ENCODE data around the gene ALG1L2.
"Not testable (repeated sequence)": the region's sequence is repeated elsewhere in the genome, so short reads cannot be mapped to it uniquely, and the experiment has no call there.

ALG1L2 gene

DNA sequence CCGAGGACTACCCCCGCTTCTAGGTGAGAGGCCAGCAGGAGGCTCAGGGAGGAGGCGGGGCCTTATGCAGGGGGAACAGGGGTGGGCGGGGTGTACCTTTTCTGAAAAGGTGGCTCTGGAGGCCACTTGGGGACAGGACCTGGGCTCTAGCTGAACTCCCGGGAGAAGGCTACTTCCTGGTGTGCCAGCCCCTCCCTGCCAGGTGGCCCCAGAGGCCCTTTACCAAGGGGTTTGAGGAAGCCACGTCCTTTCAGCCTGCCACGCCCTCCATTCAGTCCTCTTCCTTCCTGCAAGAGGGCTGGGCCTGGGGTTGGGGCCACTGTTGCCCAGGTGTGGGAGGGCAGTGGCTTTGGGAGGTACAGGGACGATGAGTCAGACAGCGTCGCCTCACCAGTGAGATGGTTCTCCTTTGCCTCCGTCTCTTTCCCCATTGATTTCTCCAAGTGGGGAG, 12.9 kb downstream of the ALG1L2 start:
- DNase-seq, result peak; percentile 13

DNA sequence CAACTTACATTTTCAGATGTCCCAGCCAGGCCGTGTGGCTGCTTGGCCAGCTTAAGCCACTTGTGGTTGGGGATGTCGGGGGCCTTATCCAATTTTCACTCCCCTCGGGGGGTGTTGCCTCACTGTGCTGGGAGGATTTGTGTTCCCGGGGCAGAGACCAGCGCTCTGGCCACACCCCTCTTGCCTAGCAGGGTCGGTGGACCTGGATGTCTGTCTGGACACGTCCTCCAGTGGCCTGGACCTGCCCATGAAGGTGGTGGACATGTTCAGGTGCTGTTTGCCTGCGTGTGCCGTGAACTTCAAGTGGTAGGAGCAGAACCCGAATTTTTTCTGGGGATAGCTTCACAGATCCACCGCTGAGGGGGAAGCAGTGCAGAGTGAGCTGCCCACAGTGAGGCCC, 14.2 kb downstream of the ALG1L2 start:
- not testable (repeated sequence) for DNase-seq

DNA sequence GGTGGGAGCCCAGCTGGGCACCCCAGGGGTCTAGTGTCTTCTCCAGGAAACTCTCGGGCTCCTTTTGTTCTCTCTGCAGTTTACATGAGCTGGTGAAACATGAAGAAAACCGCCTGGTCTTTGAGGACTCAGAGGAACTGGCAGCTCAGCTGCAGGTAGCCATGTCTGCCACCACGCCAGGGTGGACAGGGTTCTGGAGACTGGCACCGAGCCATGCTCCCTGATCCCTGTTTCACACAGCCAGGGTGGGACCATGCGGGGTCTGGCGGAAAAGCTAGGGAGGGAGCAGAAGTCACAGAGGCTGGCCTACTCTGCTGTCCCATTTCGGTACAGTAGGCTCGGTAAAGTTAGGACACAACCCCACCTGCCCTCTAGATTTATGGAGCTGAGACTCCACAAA, 15.5 kb downstream of the ALG1L2 start:
- not testable (repeated sequence) for DNase-seq

DNA sequence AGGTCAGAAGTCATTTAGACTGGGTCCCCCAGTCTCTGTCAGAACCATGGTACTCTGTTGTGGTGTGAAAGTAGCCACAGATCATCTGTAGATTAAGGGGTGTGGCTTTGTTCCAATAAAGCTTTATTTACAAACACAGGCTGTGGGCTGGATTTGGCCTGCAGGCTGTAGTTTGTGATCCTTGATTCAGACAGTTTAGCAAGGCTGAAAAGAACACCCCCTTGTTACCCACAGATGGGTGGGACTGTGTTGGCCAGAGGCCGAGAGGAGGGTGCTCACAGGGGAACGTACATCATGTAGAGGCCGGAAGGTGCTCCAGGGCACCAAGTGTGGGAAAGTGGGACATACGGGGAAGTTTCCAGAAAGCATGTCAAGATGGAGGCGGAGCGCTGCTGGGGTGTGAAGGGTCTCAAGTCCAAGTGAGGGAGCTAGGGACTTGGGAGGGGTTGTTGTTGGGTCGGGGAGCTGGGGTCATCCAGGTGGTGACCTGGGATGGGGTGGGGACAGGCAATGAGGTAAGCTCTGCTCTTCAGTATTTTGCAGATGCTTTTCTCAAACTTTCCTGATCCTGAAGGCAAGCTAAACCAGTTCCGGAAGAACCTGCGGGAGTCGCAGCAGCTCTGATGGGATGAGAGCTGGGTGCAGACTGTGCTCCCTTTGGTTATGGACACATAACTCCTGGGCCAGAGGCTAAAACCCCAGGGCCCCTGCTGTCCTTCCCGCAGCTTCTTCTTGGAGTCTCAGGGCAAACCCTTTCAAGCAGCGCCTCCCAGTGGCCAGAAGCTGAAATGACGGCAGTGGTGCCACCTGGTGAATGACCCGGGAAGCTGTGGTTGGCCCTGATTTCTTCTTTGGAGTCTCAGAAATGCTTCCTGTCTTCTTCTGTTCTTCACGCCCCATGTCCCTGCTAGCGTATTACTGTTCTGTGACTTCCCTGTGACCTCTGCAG, 16.3 kb downstream of the ALG1L2 start:
- DNase-seq, result not testable (repeated sequence)

DNA sequence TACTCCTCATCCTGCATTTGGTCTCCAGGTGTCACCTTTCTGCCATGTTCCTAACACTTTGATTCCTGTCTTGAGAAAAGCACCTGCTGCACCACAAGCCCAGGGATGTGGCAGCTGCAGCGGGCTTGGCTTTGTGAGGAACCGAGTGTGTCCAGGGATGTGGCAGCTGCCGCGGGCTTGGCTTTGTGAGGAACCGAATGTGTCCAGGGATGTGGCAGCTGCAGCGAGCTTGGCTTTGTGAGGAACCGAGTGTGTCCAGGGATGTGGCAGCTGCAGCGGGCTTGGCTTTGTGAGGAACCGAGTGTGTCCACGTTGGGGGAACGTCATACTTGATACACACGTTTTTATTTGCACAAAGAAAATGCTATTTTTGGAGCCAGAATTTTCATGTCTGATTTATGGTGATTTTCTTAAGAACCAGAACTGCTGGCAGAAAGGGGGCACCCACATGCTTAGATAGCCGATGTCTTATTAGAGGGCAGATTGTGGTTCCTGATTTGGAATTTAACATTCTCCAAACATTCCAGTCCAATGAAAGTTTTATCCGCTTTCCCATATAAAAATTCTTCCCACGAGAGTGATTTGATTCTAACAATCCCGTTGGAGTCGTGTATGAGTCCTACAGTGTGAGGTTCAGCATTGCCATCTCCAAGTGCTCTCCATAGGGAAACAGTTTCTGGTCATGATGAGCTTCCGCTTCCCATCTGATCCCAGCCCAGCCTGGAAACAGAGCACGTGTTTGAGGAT, 17.2 kb downstream of the ALG1L2 start:
- DNase-seq, result not testable (repeated sequence)

DNA sequence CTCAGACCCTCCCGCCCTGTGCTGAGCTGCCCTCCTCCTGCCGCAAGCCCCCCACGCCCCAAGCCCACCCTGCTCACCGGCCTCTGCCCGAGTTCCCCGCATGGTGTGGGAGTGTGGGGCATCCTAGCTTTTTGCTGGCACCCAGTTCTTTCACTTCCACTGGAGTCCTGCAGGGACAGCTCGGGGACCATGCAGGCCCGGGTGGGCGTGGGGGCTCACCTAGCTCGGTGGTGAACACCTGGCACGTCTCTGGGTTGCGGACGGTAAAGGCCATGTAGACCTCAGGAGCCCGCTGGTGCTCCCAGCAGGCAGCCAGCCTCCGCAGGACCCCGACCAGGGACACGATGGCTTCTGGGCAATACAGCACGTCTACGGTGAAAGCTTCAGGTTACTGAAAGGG, 20.9 kb downstream of the ALG1L2 start:
- DNase-seq, result not testable (repeated sequence)

DNA sequence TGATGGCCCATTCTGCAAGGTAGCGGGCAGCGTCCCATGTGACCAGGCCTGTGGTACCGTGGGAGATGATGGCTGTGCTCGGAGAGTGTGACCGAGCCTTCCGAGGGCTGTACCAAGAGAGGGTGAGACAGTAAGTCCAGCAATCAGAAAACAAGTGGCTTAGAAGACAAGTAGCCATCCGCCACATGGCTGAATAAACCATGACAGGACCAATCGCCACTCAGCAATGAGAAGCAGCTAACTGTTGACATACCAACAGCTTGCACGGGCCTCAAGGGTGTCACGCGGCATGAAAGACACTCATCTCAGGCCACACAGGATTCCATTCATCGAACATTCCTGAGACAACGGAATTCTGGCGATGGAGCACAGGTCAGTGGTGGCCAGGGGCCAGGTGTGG, 22.6 kb downstream of the ALG1L2 start:
- not testable (repeated sequence) for DNase-seq

DNA sequence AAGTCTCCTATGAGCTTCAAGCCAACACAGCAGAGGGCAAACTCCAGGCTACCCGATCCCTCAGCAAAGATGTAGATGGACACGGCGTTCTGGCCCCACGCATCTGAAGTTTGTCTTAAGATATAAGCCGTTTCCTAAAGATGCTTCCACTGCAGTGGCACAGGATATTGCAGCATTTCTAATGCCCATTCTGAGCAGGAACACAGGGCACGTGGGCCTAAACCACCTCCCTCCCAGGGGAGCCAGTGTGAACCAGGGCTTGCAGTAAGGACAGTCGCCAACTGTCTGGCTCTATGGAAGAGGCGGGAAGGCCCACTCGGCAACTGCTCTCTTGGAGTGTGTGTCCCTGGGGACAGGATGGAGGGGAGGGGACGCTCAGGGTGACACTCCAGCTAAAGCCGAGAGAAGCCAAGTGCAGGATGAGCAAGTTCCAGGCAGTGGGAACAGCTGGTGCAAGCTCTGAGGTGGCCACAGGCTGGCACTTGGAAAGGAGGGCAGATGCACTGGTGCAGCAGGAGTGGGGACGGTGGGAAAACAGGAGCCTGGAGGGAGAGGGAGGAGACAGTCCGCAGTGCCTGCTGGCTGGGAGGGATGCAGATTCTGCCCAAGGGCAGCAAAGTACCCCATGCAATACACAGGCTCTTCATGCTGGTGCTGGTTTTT, 25.8 kb downstream of the ALG1L2 start:
- not testable (repeated sequence) for DNase-seq

DNA sequence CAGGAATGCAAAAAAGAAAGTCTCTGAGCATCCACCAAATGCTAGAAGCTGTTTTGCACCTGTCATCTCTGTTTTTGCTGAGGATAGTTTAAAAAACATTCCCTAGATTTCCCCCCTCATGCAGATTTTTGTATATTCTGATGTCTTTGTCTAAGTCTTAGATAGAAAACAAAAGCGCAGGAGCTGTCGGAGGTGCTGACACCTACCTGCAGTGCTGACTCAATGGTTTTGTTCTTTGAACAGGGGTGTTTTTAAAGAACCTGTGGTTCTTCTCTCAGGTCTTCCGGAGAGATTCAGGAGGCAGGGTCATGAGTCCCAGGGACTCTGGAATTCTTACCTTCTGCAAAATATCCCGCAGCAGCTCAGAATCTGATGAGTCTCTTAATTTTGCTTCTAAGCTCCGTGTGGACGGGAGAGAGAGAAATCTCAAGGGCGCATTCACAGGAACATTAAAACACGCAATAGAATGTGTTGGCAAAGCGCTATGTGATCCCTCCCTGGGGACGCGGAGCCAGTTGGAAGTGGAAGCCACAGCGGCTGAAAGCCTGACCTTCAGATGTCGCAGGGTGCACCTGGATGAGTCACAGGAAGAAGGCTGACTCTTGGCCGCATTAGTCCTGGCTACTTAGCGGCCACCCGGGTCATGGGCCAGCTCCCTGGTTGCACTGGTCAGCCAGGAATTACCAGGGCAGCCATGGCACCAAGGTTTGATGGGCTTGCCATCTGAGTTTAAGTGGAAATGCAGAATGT, 27.4 kb downstream of the ALG1L2 start:
- not testable (repeated sequence) for DNase-seq

DNA sequence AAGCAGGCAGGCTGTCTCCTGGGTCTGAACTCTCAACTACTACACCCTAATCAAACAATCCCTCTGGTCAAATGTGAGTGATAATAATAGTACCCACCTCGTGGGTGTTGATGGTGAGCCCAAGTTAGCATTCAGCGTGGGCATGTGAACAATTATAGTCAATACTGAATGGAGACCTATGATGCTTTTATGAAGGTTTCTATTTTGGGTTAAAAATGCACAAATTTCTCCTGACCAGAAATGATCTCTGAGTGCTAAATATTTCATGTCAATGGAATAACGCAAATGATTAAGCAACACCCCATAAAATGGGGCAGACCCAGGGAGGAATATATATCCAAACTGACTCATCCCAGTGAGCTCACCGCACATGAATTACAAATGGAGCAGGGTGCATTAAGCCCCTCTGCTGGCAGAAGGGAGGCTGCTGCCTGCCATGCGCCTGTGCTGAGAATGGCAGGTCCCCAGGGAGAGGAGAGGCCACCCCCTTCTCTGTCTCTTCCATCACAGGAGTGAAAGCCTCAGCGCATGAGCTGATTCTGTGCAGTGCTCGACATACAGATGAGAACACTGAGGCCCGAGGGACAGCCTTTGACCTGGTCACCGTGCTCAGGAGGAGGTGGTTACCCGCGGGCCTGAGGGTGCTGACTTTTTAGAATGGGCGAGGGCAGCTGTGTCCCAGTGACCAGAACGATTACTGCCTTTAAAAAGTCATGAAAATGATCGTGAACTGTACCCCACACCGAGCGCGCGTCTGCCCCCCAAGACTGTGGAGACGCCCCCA, 28.9 kb downstream of the ALG1L2 start:
- not testable (repeated sequence) for DNase-seq

DNA sequence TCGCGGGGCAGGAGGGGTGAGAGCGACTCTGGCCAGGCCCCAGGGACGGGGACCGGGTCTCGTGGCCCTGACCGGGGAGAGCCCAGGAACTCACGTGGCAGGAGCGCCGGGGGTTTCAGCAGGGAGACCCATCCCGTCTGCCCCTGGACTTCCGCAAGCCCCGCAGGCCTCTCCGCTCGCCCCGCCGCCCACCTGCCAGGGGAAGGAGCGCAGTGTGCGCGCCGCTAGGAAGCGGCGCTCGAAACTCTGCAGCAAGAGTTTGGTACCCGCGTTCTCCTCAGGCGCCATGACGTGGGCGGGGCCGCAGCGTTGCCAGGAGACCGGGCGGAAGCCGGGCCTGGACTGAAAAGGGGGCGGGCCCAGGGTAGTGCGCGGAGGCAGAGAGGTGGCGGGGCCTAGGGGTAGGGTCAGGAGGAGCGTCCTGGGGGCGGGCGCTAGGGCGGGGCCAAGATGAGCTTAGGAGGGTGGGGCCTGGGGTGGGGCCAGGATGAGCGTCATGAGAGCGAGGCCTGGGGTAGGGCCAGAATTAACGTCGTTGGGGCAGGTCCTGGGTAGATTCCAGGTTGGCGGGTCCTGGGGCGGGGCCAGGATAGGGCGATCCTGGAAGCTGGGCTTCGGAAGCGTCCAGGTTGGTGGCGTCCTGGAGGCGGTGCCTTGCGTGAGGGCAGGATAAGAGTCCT, 29.7 kb downstream of the ALG1L2 start:
- peak; percentile 99 for DNase-seq

DNA sequence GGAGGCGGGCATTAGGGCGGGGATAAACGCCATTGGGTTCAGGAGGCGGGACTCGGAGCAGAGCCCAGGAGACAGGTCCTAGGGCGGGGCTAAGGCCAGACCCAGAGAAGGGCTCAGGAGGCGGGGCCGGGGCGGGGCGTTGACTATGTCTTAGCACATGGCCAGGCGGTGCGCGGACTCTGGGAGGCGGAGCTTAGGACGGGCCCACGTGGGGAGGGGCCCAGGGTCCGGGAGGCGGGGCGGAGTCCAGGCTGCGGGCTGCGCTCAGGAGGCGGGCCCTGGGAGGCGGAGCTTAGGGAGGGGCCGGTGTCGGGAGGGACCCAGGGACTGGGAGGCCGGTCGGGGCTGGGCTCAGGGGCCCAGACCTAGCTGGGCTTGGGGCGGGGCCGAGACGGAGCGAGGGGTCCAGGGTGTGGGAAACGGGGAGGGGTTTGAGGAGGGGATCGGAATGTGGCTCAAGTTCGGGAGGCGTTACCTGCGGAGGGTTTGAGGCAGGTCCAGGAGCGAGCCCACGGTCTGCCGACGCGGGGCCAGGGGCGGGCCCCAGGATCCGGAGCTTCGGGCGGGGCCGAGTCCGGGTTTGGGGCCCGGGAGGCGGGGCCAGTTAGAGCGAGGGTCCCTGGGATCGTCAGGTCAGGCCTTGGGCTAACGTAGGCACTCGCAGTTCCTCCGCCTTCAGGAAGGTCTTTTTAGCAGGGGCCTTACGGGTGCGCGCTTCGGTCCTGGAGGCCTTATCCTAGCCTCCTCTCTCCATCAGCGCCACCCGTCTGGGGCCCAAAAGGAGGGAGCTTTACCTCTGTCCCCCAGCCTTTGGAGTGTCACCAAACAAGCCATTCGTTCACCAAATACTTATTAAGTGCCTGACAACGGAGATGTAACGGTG, 30.5 kb downstream of the ALG1L2 start:
- peak; percentile 99 for DNase-seq

DNA sequence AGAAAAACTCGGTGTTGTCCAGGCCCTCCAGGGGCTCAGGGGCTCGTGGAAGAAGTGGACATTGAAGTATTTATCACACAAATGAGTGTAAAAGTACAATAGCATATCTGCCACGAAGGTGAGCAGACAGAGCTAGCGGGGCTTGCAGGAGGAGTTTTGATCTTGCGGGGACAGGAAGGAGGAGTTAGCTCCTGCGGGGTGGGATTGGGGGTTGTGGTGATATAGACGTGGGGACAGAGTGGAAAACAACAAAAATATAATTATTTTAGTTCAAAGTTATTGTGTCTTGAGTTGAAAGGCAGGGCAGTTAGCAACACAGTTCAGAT, 31.1 kb downstream of the ALG1L2 start:
- DNase-seq, result not testable (repeated sequence)

DNA sequence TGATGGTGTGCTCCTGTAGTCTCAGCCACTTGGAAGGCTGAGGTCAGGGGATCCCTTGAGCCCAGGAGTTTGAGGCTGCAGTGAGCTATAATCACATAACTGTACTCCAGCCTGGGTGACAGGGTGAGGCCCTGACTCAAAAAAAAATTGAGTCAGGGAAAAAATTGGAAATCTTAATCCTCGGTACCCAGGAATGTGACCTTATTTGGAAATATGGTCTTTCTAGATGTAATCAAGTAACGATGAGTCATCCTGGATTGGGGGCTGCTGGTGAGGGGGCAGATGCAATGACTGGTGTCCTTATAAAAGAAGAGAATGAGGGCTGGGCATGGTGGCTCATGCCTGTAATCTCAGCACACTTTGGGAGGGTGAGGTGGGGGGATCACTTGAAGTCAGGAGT, 33.8 kb downstream of the ALG1L2 start:
- DNase-seq, result not testable (repeated sequence)

DNA sequence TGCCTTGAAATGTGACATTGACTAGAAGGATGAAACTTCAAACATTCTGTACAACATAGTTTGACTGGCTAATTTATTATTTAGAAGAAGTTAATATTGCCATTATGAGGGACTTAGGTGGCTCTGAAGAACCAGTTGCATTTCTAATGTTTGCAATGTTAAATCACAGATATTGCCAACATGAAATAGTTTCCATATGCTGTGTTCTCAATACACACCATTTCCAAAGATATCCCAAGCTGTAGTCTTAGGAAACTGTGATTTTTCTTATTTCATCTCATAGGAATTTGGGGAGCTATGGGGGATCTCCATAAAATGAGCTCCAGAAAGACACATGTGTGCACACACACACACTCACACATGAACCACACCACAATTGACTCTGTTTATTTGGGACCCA, 36.3 kb downstream of the ALG1L2 start:
- DNase-seq, result no peak

DNA sequence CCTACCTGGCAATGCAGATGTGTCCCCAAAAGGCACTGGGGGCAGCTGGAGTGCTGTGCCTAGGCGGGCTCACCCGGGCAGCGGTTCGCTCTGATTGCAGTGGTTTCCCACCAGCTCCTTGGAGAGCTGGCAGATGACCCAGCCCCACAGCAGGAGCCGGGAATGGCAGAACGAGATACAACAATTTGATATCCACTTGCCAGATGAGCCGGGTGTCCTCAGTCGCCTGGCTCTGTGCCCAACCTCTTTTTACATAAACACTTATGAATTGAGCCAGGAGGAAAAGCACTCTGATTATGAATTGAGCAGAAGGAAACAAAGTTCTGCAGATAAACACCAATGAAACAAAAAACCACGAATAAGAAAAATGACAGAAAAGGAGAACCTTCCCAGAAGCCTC, 38.2 kb downstream of the ALG1L2 start:
- not testable (repeated sequence) for DNase-seq

DNA sequence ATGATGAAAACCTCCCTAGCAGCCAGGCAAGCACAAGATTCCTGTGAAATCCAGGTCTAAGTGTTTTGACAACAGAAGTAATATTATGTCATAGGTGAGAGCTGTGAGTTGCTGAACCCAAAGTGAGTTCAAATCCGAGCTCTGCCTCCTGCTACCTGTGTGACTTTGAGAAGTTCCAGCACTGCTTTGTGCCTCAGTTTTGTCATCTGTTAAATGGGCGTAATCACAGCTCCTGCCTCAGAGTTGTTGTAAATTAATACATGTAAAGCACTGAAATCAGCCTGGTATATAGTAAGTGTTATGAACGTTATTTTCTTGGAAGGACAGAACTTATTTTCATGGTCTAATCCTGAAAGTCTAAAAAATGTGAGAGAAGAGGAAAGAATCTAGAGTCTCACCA, 38.7 kb downstream of the ALG1L2 start:
- DNase-seq, result not testable (repeated sequence)

DNA sequence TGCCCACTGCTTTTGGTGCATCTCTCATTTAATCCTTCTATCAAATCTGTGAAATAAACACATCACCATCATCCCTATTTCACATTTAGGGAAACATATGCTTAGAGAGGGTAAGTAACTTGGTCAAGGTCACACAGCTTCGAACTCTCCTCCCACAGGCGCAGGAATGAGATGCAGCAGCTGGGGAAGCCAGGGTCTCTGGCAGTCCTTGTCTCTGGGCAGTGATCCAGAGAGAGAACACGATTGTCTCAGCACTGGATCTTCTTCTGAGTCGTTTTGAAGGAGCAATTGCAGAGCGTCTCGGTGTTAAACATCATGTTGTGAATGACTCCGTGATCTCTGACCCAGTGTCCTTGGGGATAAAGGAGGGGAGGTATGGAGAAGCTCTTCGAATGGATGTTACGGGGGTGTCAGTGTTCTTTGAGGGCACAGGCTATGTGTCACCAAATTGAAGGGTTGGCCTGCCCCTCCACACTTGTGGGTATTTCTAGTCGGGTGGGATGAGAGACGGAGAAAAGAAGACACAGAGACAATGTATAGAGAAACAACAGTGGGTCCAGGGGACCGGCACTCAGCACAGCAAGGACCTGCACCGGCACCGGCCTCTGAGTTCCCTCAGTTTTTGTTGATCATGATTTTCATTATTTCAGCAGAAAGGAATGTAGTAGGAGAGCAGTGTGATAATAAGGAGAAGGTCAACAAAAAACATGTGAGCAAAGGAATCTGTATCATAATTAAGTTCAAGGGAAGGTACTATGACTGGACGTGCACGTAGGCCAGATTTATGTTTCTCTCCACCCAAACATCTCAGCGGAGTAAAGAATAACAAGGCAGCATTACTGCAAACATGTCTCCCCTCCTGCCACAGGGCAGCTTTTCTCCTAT, 41.5 kb downstream of the ALG1L2 start:
- DNase-seq, result not testable (repeated sequence)

DNA sequence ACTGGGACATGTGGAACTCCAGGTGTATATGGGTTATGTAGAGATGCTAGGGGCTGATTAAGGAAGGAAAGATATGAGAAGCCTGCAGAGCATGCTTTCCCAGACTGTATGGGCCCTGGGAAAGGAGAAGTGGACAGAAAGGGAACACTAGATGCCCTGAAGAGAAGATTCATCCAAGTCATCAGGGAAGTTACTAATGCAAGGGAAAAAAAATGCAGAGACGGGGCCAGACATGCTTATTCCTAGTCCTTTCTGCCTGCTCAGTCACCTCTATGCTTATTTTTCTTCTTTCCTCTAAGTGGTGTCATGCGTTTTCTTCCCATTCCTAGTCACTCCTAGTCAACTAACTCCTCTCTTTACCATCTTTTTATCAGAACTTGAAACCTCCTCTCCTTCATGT, 43.8 kb downstream of the ALG1L2 start:
- DNase-seq, result not testable (repeated sequence)

All from stimulated activated naive CD4-positive, alpha-beta T cell treated with Interleukin-2 at 50 U/mL for 16 hours (primary cell).